Stimulated activated CD4-positive, alpha-beta T cell treated with anti-CD3 and anti-CD28 coated beads, Interleukin-1b, Interleukin-23, amount 100 ng/mL, for 4 hours (primary cell): ENCODE measurements around the gene PARVA.

Experiments used
- DNase-seq, 2 donors: peaks; one replicate each; pipeline ENCODE4 v3.0.0-alpha.2; 2020; ENCODE audit warnings: low read depth in 2 of 2

PARVA gene

GRCh38 chr11:12430954-12431595 lies 53.7 kb downstream of the PARVA start:
- no peak for DNase-seq

GRCh38 chr11:12432507-12432906 lies 55.1 kb downstream of the PARVA start:
- DNase-seq: no peak

- DNase-seq: no peak
Observed at GRCh38 chr11:12433121-12433520, 55.8 kb downstream of the PARVA start.

- no peak for DNase-seq
Observed at GRCh38 chr11:12433571-12434324, 56.4 kb downstream of the PARVA start.

GRCh38 chr11:12434325-12434654 lies 56.9 kb downstream of the PARVA start:
- no peak for DNase-seq

- no peak for DNase-seq
Observed at GRCh38 chr11:12435264-12435663, 57.9 kb downstream of the PARVA start.

GRCh38 chr11:12436266-12436665 lies 58.9 kb downstream of the PARVA start:
- DNase-seq: no peak

- DNase-seq: no peak
Observed at GRCh38 chr11:12438291-12438690, 60.9 kb downstream of the PARVA start.

- DNase-seq: no peak
Observed at GRCh38 chr11:12439615-12440014, 62.2 kb downstream of the PARVA start.

GRCh38 chr11:12440565-12440964 lies 63.2 kb downstream of the PARVA start:
- DNase-seq: no peak

GRCh38 chr11:12441231-12441861 lies 64.0 kb downstream of the PARVA start:
- no peak for DNase-seq

GRCh38 chr11:12444601-12445000 lies 67.2 kb downstream of the PARVA start:
- no peak for DNase-seq

- no peak for DNase-seq
Observed at GRCh38 chr11:12445001-12445400, 67.6 kb downstream of the PARVA start.

GRCh38 chr11:12446863-12447262 lies 69.5 kb downstream of the PARVA start:
- DNase-seq: no peak

GRCh38 chr11:12448131-12448939 lies 71.0 kb downstream of the PARVA start:
- DNase-seq: no peak

- DNase-seq: no peak
Observed at GRCh38 chr11:12449961-12450715, 72.8 kb downstream of the PARVA start.

GRCh38 chr11:12451179-12451814 lies 73.9 kb downstream of the PARVA start:
- no peak for DNase-seq

GRCh38 chr11:12453243-12453642 lies 75.9 kb downstream of the PARVA start:
- no peak for DNase-seq

- no peak for DNase-seq
Observed at GRCh38 chr11:12454782-12455181, 77.4 kb downstream of the PARVA start.

- DNase-seq: no peak
Observed at GRCh38 chr11:12455938-12456337, 78.6 kb downstream of the PARVA start.
